Trophoblast cell (in vitro differentiated cells and primary cell): Measurements from ENCODE around the gene TBC1D21.

ENCODE experiments used
- DNase-seq, 2 donors: peaks; one replicate each; pipeline ENCODE4 v3.0.0-alpha.2; 2016
- H2AFZ ChIP-seq: 2 replicates; pipeline ENCODE4 v1.6.1; 2013; ENCODE audit warnings: low read length, moderate library complexity, mild to moderate bottlenecking; ENCODE audit not compliant: insufficient read depth, poor library complexity
- H2AK5ac ChIP-seq: 2 replicates; pipeline ENCODE4 v1.6.1; 2013; ENCODE audit warnings: mild to moderate bottlenecking, low read length
- H2BK120ac ChIP-seq: 2 replicates; pipeline ENCODE4 v1.6.1; 2013; ENCODE audit warnings: low read length, mild to moderate bottlenecking, moderate library complexity; ENCODE audit not compliant: insufficient read depth, poor library complexity
- H2BK12ac ChIP-seq: 2 replicates; pipeline ENCODE4 v1.6.1; 2013; ENCODE audit warnings: mild to moderate bottlenecking, low read length, moderate library complexity
- H2BK5ac ChIP-seq: 2 replicates; pipeline ENCODE4 v1.6.1; 2013; ENCODE audit warnings: low read length, low read depth, moderate library complexity, mild to moderate bottlenecking; ENCODE audit not compliant: poor library complexity
- H3K14ac ChIP-seq: 2 replicates; pipeline ENCODE4 v1.6.1; 2013; ENCODE audit warnings: mild to moderate bottlenecking, low read length
- H3K18ac ChIP-seq: 2 replicates; pipeline ENCODE4 v1.6.1; 2013; ENCODE audit warnings: mild to moderate bottlenecking, low read length
- H3K23ac ChIP-seq: 2 replicates; pipeline ENCODE4 v1.6.1; 2013; ENCODE audit warnings: low read length
- H3K27ac ChIP-seq: 2 replicates; pipeline ENCODE4 v1.5.1; 2013; ENCODE audit warnings: low read depth, mild to moderate bottlenecking, inconsistent platforms, low read length, moderate library complexity
- H3K27me3 ChIP-seq: 2 replicates; pipeline ENCODE4 v1.6.1; 2013; ENCODE audit warnings: inconsistent platforms, mild to moderate bottlenecking, low read length, moderate library complexity; ENCODE audit not compliant: insufficient read depth
- H3K36me3 ChIP-seq, 2 experiments: 1 replicate in 1 of 2; 2 replicates in 1 of 2; pipeline ENCODE4 v1.6.1; 2013; ENCODE audit warnings: low read length in 2 of 2, mild to moderate bottlenecking in 2 of 2, moderate library complexity in 1 of 2; ENCODE audit not compliant: insufficient read depth in 2 of 2, control insufficient read depth in 1 of 2
- H3K4ac ChIP-seq: 2 replicates; pipeline ENCODE4 v1.6.1; 2013; ENCODE audit warnings: low read depth, mild to moderate bottlenecking, low read length, moderate library complexity
- H3K4me1 ChIP-seq, 2 experiments: 1 replicate in 1 of 2; 2 replicates in 1 of 2; pipeline ENCODE4 v1.6.1; 2013; ENCODE audit warnings: low read length in 2 of 2, mild to moderate bottlenecking in 2 of 2, moderate library complexity in 1 of 2; ENCODE audit not compliant: insufficient read depth in 2 of 2, control insufficient read depth in 1 of 2
- H3K4me2 ChIP-seq: 2 replicates; pipeline ENCODE4 v1.6.1; 2013; ENCODE audit warnings: inconsistent platforms, mild to moderate bottlenecking, low read length, moderate library complexity
- H3K4me3 ChIP-seq: 2 replicates; pipeline ENCODE4 v1.5.1; 2013; ENCODE audit warnings: mild to moderate bottlenecking, low read depth, low read length, inconsistent platforms
- H3K79me1 ChIP-seq: one replicate; pipeline ENCODE4 v1.6.1; 2013; ENCODE audit warnings: low read length
- H3K79me2 ChIP-seq: 2 replicates; pipeline ENCODE4 v1.6.1; 2013; ENCODE audit warnings: low read length, mild to moderate bottlenecking; ENCODE audit not compliant: control insufficient read depth, insufficient read depth, poor library complexity
- H3K9ac ChIP-seq: 2 replicates; pipeline ENCODE4 v1.6.1; 2013; ENCODE audit warnings: mild to moderate bottlenecking, low read length
- H3K9me3 ChIP-seq: 2 replicates; pipeline ENCODE4 v1.6.1; 2013; ENCODE audit warnings: low read depth, mild to moderate bottlenecking, control low read depth, inconsistent platforms, low read length; ENCODE audit not compliant: insufficient read depth
- H4K12ac ChIP-seq: 2 replicates; pipeline ENCODE4 v1.6.1; 2013; ENCODE audit warnings: low read depth, mild to moderate bottlenecking, low read length, moderate library complexity
- H4K8ac ChIP-seq: 2 replicates; pipeline ENCODE4 v1.6.1; 2013; ENCODE audit warnings: low read depth, mild to moderate bottlenecking, low read length, moderate library complexity
- H4K91ac ChIP-seq: one replicate; pipeline ENCODE4 v1.6.1; 2013; ENCODE audit warnings: low read depth, mild to moderate bottlenecking, low read length, moderate library complexity
- WGBS: extraction: QIAGEN DNeasy Blood & Tissue Kit; methylation state at CpG from one replicate; pipeline ENCODE4 v1.1.7; 2013; ENCODE audit warnings: missing lambda C conversion rate; ENCODE audit not compliant: insufficient read length, insufficient coverage; ENCODE audit errors: extremely low coverage; 5-methylcytosine and 5-hydroxymethylcytosine counted together

TBC1D21 gene

DNA sequence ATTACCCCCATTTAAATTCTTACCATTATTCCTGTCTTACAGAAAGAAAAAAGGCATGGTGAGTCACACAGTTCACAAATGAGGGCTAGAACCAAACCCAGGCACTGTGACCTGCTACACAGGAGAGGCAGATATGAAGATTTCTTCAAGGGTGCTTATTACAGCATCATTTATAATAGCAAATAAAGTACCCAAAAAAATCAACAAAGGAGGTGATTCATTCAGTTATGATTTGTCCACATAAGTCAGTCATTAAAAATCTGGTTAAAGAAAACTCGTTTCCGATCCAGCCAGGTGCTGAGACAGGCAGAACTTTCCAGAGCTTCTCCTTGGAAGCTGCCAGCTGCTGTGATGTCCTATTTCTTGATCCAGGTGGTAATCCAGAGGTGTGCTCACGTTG is 45.4 kb downstream of the TBC1D21 start:
- WGBS, result no CpG with 5 or more reads among the region's 3 CpGs
- Histone ChIP-seq H3K14ac (no peak overlapping the region), H2BK120ac (no peak overlapping the region), H3K4ac (no peak overlapping the region), H3K79me2 (no peaks in the 10 kb centered on the region), H3K4me3 (no peak overlapping the region), H2BK12ac (no peak overlapping the region), H3K36me3 (no peaks in the 10 kb centered on the region), H3K4me1 (peaks cover 12 to 16% of the 10 kb centered on the region in 2 experiments), H4K12ac (no peak overlapping the region), H3K27me3 (no peaks in the 10 kb centered on the region), H3K9me3 (peaks cover 2% of the 10 kb centered on the region), H4K91ac (no peak overlapping the region), H4K8ac (no peak overlapping the region), H2AK5ac (no peak overlapping the region), H3K27ac (no peak overlapping the region), H3K9ac (no peak overlapping the region), H2AFZ (no peak overlapping the region), H3K23ac (no peak overlapping the region), H2BK5ac (no peak overlapping the region), H3K79me1 (no peaks in the 10 kb centered on the region), H3K4me2 (no peak overlapping the region), H3K18ac (no peak overlapping the region)
- DNase-seq, result peak in 1 of 2 donors; percentile 37

DNA sequence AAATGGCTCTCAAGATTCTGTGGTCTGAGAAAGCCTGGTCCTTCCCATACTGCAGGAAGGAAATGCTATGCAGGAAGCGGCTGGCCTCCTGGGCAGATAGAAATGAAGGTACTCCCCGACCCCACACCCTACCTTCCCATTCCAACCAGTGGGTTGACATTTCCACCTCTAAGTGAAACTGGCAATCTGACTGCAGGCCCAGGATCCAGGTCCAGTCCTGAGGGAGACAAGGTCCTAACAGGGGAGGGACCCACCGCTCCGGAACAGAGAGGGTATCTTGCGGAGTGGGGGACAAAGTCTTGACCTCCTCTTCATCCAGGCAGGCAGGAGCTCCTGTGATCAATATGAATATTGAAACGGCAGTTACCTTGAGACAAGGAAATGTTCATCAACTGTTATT is 46.3 kb downstream of the TBC1D21 start:
- H4K12ac ChIP-seq, result no peak overlapping the region
- H4K91ac ChIP-seq, result no peak overlapping the region
- H3K36me3 ChIP-seq, result no peaks in the 10 kb centered on the region
- H3K14ac ChIP-seq, result no peak overlapping the region
- H2BK12ac ChIP-seq, result no peak overlapping the region
- no peak overlapping the region for H2AFZ ChIP-seq
- no CpG with 5 or more reads among the region's 6 CpGs for WGBS
- no peaks in the 10 kb centered on the region for H3K27me3 ChIP-seq
- H3K23ac ChIP-seq, result no peak overlapping the region
- DNase-seq, result no peak
- no peak overlapping the region for H3K4me3 ChIP-seq
- H3K79me1 ChIP-seq, result no peaks in the 10 kb centered on the region
- H3K4me2 ChIP-seq, result no peak overlapping the region
- H3K9ac ChIP-seq, result no peak overlapping the region
- no peak overlapping the region for H2BK120ac ChIP-seq
- no peak overlapping the region for H3K4ac ChIP-seq
- peaks cover 2% of the 10 kb centered on the region for H3K9me3 ChIP-seq
- no peak overlapping the region for H2AK5ac ChIP-seq
- H3K79me2 ChIP-seq, result no peaks in the 10 kb centered on the region
- H2BK5ac ChIP-seq, result no peak overlapping the region
- no peak overlapping the region for H3K27ac ChIP-seq
- no peak overlapping the region for H3K18ac ChIP-seq
- H4K8ac ChIP-seq, result no peak overlapping the region
- H3K4me1 ChIP-seq, result peaks cover 16 to 23% of the 10 kb centered on the region in 2 experiments

DNA sequence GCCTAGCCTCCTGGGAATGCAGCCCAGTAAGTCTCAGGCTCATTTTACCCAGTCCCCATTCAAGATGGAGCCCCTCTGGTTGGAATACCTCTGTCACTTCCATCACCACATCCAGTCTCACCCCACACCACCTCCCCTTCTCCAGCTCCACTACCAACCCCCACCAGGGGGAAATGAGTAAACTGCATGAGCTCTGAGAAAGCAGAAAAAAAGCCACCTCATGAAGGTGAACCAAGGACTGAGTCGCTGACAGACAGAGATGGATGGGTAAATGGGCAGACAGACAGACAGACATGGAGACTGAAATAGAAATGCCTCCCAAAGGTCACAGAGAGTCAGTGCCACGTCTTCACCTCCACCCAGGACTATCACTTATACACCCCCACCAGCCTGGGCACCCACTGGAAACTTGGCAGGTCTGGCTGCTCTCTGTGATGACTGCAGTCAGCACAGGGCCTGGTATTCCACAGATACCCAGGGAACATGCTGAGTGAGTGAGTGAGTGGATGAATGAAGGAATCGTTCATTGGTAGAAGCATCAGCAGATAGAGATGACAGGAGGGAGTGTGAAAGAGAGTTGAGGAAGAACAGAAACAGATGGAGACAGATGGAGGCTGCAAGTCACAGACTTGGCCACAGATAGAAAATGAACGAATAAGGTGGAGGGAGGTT is 48.0 kb downstream of the TBC1D21 start:
- DNase-seq, result peak in 1 of 2 donors; percentile 49

DNA sequence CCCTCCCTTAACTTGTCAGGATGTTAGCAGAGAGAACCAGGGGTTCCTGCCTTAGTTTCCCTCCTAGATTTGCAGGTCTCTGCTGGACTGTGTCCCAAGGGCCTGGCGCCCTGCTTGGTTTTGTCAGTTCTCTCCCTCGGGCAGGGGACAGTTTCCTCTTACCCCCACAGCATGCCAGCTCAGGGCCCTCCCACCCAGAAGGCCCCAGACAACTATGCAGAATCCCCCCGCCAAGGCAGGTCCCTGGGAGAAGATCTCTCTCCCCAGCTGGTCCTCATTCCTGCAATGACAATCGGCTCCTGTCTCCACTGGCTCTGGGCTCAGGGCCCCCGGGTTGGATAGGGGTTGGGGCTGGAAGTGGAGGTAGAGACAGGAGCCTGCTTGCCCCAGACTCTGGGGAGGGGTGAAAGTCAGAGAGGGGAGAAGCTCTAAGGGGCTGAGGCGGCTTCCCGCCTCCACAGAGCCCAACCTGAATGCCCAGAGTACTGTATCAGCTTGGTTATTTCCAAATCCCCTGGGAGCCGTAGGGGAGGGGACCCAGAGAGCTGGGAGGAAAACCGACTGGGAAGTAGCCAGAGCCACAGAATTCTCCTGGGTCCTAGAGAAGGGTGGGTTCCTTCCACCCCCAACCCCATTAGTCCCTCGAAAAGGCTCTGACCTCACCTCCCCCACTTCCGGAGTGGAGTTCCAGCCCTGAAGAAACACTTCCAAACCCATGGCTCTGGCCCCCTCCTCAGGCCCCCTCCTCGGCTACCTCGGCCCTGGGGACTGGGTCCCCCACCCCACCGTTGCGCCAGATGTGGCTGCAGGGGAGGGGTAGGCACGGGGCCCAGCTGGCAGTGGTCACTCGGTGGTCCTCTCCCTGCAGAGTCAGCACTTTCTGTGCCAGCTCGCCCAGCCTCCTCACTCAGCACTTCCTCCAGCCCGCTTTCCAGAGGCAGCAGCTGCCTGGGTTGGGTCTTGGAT is 49.1 kb downstream of the TBC1D21 start:
- Histone ChIP-seq H3K9me3 (no peaks in the 10 kb centered on the region), H3K79me1 (peaks cover 8% of the 10 kb centered on the region), H3K4me3 (no peak overlapping the region), H3K36me3 (no peaks in the 10 kb centered on the region), H2AFZ (peak overlapping the region; percentile 53), H3K79me2 (peaks cover 7% of the 10 kb centered on the region), H3K4ac (no peak overlapping the region), H2AK5ac (no peak overlapping the region), H4K8ac (no peak overlapping the region), H3K27me3 (peaks cover 4% of the 10 kb centered on the region), H3K27ac (no peak overlapping the region), H3K14ac (no peak overlapping the region), H3K4me2 (peak overlapping the region; percentile 5), H2BK12ac (no peak overlapping the region), H2BK5ac (no peak overlapping the region), H3K18ac (no peak overlapping the region), H4K91ac (no peak overlapping the region), H4K12ac (no peak overlapping the region), H3K23ac (no peak overlapping the region), H3K9ac (no peak overlapping the region), H2BK120ac (no peak overlapping the region), H3K4me1 (peaks cover 20 to 34% of the 10 kb centered on the region in 2 experiments)
- WGBS, result no CpG with 5 or more reads among the region's 19 CpGs
- peak in 1 of 2 donors; percentile 25 for DNase-seq

More for the DNA sequence above, 48.0 kb downstream of the TBC1D21 start:
- Histone ChIP-seq H3K4me3 (no peak overlapping the region), H2AFZ (no peak overlapping the region), H3K9ac (no peak overlapping the region), H3K79me2 (peaks cover under 1% of the 10 kb centered on the region), H3K18ac (no peak overlapping the region), H3K23ac (no peak overlapping the region), H3K4ac (no peak overlapping the region), H2BK12ac (no peak overlapping the region), H3K27ac (no peak overlapping the region), H3K79me1 (peaks cover under 1% of the 10 kb centered on the region), H3K4me2 (no peak overlapping the region), H3K9me3 (no peaks in the 10 kb centered on the region), H4K8ac (no peak overlapping the region), H2AK5ac (no peak overlapping the region), H3K27me3 (no peaks in the 10 kb centered on the region), H4K91ac (no peak overlapping the region), H4K12ac (no peak overlapping the region), H3K14ac (no peak overlapping the region), H3K36me3 (no peaks in the 10 kb centered on the region), H2BK120ac (no peak overlapping the region), H2BK5ac (no peak overlapping the region), H3K4me1 (peaks cover 16 to 24% of the 10 kb centered on the region in 2 experiments)
- no CpG with 5 or more reads among the region's 4 CpGs for WGBS
